ENCODE data around the gene ZGPAT.

DNA sequence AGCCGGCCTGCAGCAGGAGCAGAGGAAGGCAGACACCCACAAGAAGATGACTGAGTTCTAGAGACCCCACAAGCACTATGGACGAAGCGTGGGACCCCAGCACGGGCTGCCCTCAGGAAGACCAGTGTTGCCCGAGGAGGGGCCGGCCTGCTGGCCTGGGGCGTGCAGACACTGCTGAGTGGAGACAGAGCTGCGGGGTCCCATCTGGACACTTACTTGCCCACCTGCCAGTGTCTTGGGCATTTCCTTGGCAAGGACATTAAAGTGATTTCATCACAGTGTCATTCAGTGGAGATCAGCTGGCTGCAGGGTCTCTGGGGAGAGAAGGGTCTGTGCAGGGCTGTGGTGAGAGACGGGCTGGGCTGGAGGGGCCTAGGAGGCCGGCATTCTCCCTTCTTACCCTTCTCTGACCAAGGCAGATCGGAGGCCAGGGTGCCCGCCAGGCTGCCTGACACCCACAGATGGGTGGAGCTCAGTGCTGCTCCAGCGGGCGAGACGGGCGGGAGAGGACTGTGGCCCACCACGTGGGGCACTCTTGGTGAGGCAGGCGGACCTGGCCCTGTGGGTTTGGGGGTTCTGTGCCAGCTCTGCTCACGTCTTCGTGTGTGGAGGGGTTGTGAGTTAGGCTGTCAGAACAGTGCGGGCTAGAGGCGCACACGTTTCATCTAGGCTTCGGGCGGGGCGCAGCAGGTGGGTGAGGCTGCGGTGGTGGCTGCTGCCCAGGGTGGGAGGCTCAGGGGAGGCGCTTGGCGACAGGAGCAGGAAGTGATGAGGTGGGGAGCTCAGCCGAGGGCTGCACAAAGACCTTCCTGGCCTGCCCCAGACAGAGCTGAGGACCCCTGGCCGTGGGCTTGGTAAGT lies 28.2 kb downstream of the ZGPAT start, which contains the start of gene LIME1:
- TF ChIP-seq SUZ12 (IDR thresholded peaks at IDR 0.05; ENCODE audit: extremely low read depth, insufficient read depth, insufficient read length) (no peak), ZNF274 (IDR thresholded peaks at IDR 0.05; ENCODE audit: low read depth, low read length) (no peak)
